ENCODE data around the gene RIPOR2. TPM values are rescaled to one million over a fixed set of nuclear protein-coding genes. Genes with fewer than 3 reads are reported as not detected.

The RIPOR2 gene
- total and polyA plus RNA-seq, 4 donors, result 1.6 to 10.9 (median 3.7) TPM

GRCh38 chr6:24922814-24923213 lies 12.9 kb downstream of the RIPOR2 start:
- Histone ChIP-seq H3K9ac (ENCODE audit: low read depth in 1 of 2, low read length in 2 of 2) (no peak overlapping the region), H3K9me3 (ENCODE audit: control insufficient read depth in 4 of 4, low read length in 3 of 4) (no peaks in the 10 kb centered on the region), H3K27ac (ENCODE audit: low read depth in 1 of 2, low read length in 2 of 2) (no peak overlapping the region), H3K4me3 (ENCODE audit: low read depth in 1 of 3, low read length in 3 of 3) (no peak overlapping the region), H3K36me3 (ENCODE audit: control insufficient read depth in 4 of 4, insufficient read depth in 3 of 4, low read depth in 1 of 4, low read length in 3 of 4) (no peaks in the 10 kb centered on the region), H3K4me1 (ENCODE audit: control insufficient read depth in 4 of 4, insufficient read depth in 4 of 4, low read length in 3 of 4) (no peaks in the 10 kb centered on the region), H3K27me3 (ENCODE audit: control insufficient read depth in 4 of 4, insufficient read depth in 4 of 4, low read length in 3 of 4) (peaks cover 0 to 2% (median 0%) of the 10 kb centered on the region in 4 donors)
- TF ChIP-seq GABPA (IDR thresholded peaks at IDR 0.05 in 1 of 2, conservative IDR thresholded peaks at IDR 0.05 in 1 of 2) (no peak), EGR1 (IDR thresholded peaks at IDR 0.05; ENCODE audit: low read depth in 2 of 2) (no peak), HNF4A (conservative IDR thresholded peaks at IDR 0.05) (no peak), TAF1 (conservative IDR thresholded peaks at IDR 0.05) (no peak), SP1 (IDR thresholded peaks at IDR 0.05) (no peak), FOXA1 (IDR thresholded peaks at IDR 0.05) (no peak), MAX (IDR thresholded peaks at IDR 0.05) (no peak), JUND (IDR thresholded peaks at IDR 0.05) (no peak), RAD21 (IDR thresholded peaks at IDR 0.05) (no peak), ZBTB33 (IDR thresholded peaks at IDR 0.05) (no peak), FOXA2 (IDR thresholded peaks at IDR 0.05) (no peak), NR2F2 (IDR thresholded peaks at IDR 0.05) (no peak), RXRA (IDR thresholded peaks at IDR 0.05) (no peak), HNF4G (IDR thresholded peaks at IDR 0.05) (no peak), YY1 (IDR thresholded peaks at IDR 0.05) (no peak), REST (IDR thresholded peaks at IDR 0.05) (no peak)
- TF ChIP-seq, protein P1, sequence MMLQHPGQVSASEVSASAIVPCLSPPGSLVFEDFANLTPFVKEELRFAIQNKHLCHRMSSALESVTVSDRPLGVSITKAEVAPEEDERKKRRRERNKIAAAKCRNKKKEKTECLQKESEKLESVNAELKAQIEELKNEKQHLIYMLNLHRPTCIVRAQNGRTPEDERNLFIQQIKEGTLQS (IDR thresholded peaks at IDR 0.05), result no peak
- TF ChIP-seq, protein P2, sequence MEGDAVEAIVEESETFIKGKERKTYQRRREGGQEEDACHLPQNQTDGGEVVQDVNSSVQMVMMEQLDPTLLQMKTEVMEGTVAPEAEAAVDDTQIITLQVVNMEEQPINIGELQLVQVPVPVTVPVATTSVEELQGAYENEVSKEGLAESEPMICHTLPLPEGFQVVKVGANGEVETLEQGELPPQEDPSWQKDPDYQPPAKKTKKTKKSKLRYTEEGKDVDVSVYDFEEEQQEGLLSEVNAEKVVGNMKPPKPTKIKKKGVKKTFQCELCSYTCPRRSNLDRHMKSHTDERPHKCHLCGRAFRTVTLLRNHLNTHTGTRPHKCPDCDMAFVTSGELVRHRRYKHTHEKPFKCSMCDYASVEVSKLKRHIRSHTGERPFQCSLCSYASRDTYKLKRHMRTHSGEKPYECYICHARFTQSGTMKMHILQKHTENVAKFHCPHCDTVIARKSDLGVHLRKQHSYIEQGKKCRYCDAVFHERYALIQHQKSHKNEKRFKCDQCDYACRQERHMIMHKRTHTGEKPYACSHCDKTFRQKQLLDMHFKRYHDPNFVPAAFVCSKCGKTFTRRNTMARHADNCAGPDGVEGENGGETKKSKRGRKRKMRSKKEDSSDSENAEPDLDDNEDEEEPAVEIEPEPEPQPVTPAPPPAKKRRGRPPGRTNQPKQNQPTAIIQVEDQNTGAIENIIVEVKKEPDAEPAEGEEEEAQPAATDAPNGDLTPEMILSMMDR (IDR thresholded peaks at IDR 0.05; ENCODE audit: low read depth, low read length, missing input control), result no peak
- 79% methylated on average over 2 of the region's 2 CpGs for WGBS
- DNase-seq (ENCODE audit: low spot score), result no peak

All from liver (tissue), 9 donors.